SU-DHL-6 (cell line): ENCODE measurements around the gene DCAF16.

Experiments used
- H2AFZ ChIP-seq: fragments of 200-600 bp; sonication (generic); 2 replicates; pipeline ENCODE4 v1.6.1; 2014; ENCODE audit warnings: low read depth, mild to moderate bottlenecking, moderate library complexity, mixed read lengths, antibody characterized with exemption, low read length; ENCODE audit not compliant: severe bottlenecking
- H3F3A ChIP-seq: fragments of 200-600 bp; shearing (Covaris generic); 2 replicates; pipeline ENCODE4 v1.6.0; 2016; ENCODE audit warnings: antibody characterized with exemption, mild to moderate bottlenecking; ENCODE audit not compliant: insufficient read depth
- H3K27ac ChIP-seq: fragments of 200-600 bp; sonication (generic); 2 replicates; pipeline ENCODE4 v1.5.1; 2016; ENCODE audit warnings: low read depth, mild to moderate bottlenecking, low read length, moderate library complexity, mixed read lengths
- H3K27me3 ChIP-seq: fragments of 200-600 bp; sonication (generic), shearing (Covaris generic); 2 replicates; pipeline ENCODE4 v1.6.0; 2014; ENCODE audit warnings: mild to moderate bottlenecking, low read length
- H3K36me3 ChIP-seq: fragments of 200-600 bp; sonication (generic); 2 replicates; pipeline ENCODE4 v1.6.1; 2014; ENCODE audit warnings: mild to moderate bottlenecking, low read length, mixed read lengths
- H3K4me2 ChIP-seq: fragments of 300-600, 200-600 bp; shearing (Covaris generic), sonication (generic); 2 replicates; pipeline ENCODE4 v1.6.0; 2014; ENCODE audit warnings: low read length, low read depth, mild to moderate bottlenecking; ENCODE audit not compliant: poor library complexity, severe bottlenecking
- H3K4me3 ChIP-seq: fragments of 200-600 bp; sonication (generic); 2 replicates; pipeline ENCODE4 v1.5.1; 2014; ENCODE audit warnings: antibody characterized with exemption, low read length, mild to moderate bottlenecking, mixed read lengths; ENCODE audit not compliant: insufficient read depth, poor library complexity, severe bottlenecking
- H3K79me2 ChIP-seq: fragments of 200-600 bp; sonication (generic); 2 replicates; pipeline ENCODE4 v1.6.1; 2014; ENCODE audit warnings: mild to moderate bottlenecking, low read length, moderate library complexity; ENCODE audit not compliant: insufficient read depth
- H3K9ac ChIP-seq: fragments of 200-600 bp; sonication (generic); 2 replicates; pipeline ENCODE4 v1.7.0; 2014; ENCODE audit warnings: mild to moderate bottlenecking, low read length
- H3K9me2 ChIP-seq: fragments of 200-600 bp; sonication (generic); replicated peaks from 2 replicates; pipeline ENCODE4 v1.6.1; 2014; ENCODE audit warnings: low read length; ENCODE audit not compliant: insufficient read depth
- H3K9me3 ChIP-seq: fragments of 200-600 bp; sonication (generic); 2 replicates; pipeline ENCODE4 v1.6.1; 2014; ENCODE audit warnings: low read length, mixed read lengths; ENCODE audit not compliant: insufficient read depth
- H4K20me1 ChIP-seq: fragments of 200-600 bp; sonication (generic); 2 replicates; pipeline ENCODE4 v1.6.1; 2014; ENCODE audit warnings: low read depth, mild to moderate bottlenecking, antibody characterized with exemption, low read length, moderate library complexity, mixed read lengths
- EZH2phosphoT487 ChIP-seq: fragments of 200-600 bp; sonication (generic), shearing (Covaris generic); conservative IDR thresholded peaks from 2 replicates; pipeline ENCODE4 v1.6.1; 2018; ENCODE audit warnings: mild to moderate bottlenecking, antibody characterized with exemption, low read length, moderate library complexity, mixed read lengths
- TF ChIP-seq, protein P1 (sequence below): fragments of 200-600 bp; sonication (generic); IDR thresholded peaks from one replicate; pipeline ENCODE4 v1.5.1; 2017; ENCODE audit warnings: antibody characterized with exemption, mild to moderate bottlenecking, low read length, moderate library complexity; ENCODE audit not compliant: insufficient read depth, poor library complexity, severe bottlenecking

DCAF16 gene

DNA sequence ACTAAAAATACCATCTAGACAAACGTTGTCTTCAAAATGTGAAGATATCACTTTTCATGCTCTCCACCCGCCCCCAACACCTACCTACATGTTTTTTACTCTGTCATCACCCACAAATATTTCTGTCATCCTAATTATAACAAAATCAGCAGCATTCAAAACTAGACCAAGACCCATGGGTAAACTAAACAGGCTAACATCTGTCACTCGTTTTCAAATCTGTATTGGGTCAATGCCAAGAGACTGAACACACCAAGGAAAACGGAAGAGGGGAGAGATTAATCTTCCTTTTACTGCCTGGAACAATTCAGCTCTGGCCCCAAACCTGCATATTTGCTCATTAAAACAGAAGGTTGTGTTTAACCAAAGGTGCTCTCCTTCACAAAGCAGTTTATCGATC, 46.6 kb downstream of the DCAF16 start:
- H3K4me3 ChIP-seq = no peak overlapping the region
- no peak overlapping the region for H3K27ac ChIP-seq
- no peak overlapping the region for H3K4me2 ChIP-seq
- H3K9me2 ChIP-seq = no peaks in the 10 kb centered on the region
- H3K36me3 ChIP-seq = no peaks in the 10 kb centered on the region
- H2AFZ ChIP-seq = no peak overlapping the region
- H3F3A ChIP-seq = no peaks in the 10 kb centered on the region
- TF ChIP-seq EZH2phosphoT487 = no peak
- TF ChIP-seq, protein P1, sequence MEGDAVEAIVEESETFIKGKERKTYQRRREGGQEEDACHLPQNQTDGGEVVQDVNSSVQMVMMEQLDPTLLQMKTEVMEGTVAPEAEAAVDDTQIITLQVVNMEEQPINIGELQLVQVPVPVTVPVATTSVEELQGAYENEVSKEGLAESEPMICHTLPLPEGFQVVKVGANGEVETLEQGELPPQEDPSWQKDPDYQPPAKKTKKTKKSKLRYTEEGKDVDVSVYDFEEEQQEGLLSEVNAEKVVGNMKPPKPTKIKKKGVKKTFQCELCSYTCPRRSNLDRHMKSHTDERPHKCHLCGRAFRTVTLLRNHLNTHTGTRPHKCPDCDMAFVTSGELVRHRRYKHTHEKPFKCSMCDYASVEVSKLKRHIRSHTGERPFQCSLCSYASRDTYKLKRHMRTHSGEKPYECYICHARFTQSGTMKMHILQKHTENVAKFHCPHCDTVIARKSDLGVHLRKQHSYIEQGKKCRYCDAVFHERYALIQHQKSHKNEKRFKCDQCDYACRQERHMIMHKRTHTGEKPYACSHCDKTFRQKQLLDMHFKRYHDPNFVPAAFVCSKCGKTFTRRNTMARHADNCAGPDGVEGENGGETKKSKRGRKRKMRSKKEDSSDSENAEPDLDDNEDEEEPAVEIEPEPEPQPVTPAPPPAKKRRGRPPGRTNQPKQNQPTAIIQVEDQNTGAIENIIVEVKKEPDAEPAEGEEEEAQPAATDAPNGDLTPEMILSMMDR = no peak
- H3K27me3 ChIP-seq = no peaks in the 10 kb centered on the region
- no peak overlapping the region for H3K9ac ChIP-seq
- no peaks in the 10 kb centered on the region for H4K20me1 ChIP-seq
- H3K79me2 ChIP-seq = no peaks in the 10 kb centered on the region
- H3K9me3 ChIP-seq = no peaks in the 10 kb centered on the region

- Histone ChIP-seq H2AFZ (no peak overlapping the region), H3F3A (no peaks in the 10 kb centered on the region), H3K9me2 (no peaks in the 10 kb centered on the region), H3K79me2 (no peaks in the 10 kb centered on the region), H4K20me1 (no peaks in the 10 kb centered on the region), H3K27ac (no peak overlapping the region), H3K9me3 (no peaks in the 10 kb centered on the region), H3K4me3 (no peak overlapping the region), H3K27me3 (no peaks in the 10 kb centered on the region), H3K9ac (no peak overlapping the region), H3K4me2 (no peak overlapping the region), H3K36me3 (no peaks in the 10 kb centered on the region)
- no peak for TF ChIP-seq EZH2phosphoT487
- TF ChIP-seq, protein P1 = no peak
Observed at GRCh38 chr4:17763416-17763815, 47.1 kb downstream of the DCAF16 start.

GRCh38 chr4:17762726-17763125, 47.8 kb downstream of the DCAF16 start:
- Histone ChIP-seq H2AFZ (no peak overlapping the region), H3K4me3 (no peak overlapping the region), H3K9ac (no peak overlapping the region), H3K36me3 (no peaks in the 10 kb centered on the region), H3K27me3 (no peaks in the 10 kb centered on the region), H3F3A (no peaks in the 10 kb centered on the region), H4K20me1 (no peaks in the 10 kb centered on the region), H3K27ac (no peak overlapping the region), H3K79me2 (no peaks in the 10 kb centered on the region), H3K4me2 (no peak overlapping the region), H3K9me3 (no peaks in the 10 kb centered on the region), H3K9me2 (no peaks in the 10 kb centered on the region)
- TF ChIP-seq, protein P1 = no peak
- TF ChIP-seq EZH2phosphoT487 = no peak
